ENCODE results near the gene PSRC1.

The PSRC1 gene

GRCh38 chr1:109238382-109238781 lies 44.6 kb downstream of the PSRC1 start:
- DNase-seq (ENCODE audit: low read depth) = no peak
- no peak for TF ChIP-seq MYC (IDR thresholded peaks at IDR 0.05; ENCODE audit: low read depth, low read length)
- no peak for TF ChIP-seq MAX (IDR thresholded peaks at IDR 0.05; ENCODE audit: low read depth, low read length)
- TF ChIP-seq POLR2A (IDR thresholded peaks at IDR 0.05; ENCODE audit: extremely low read depth, insufficient read length) = no peak
- no peak for TF ChIP-seq CTCF (IDR thresholded peaks at IDR 0.05; ENCODE audit: low read depth, low read length)
- no peak overlapping the region for H3K4me3 ChIP-seq (ENCODE audit: low read depth, low read length)

- no peak for DNase-seq (ENCODE audit: low read depth)
- no peak for TF ChIP-seq MYC (IDR thresholded peaks at IDR 0.05; ENCODE audit: low read depth, low read length)
- TF ChIP-seq POLR2A (IDR thresholded peaks at IDR 0.05; ENCODE audit: extremely low read depth, insufficient read length) = no peak
- TF ChIP-seq CTCF (IDR thresholded peaks at IDR 0.05; ENCODE audit: low read depth, low read length) = no peak
- TF ChIP-seq MAX (IDR thresholded peaks at IDR 0.05; ENCODE audit: low read depth, low read length) = no peak
- no peak overlapping the region for H3K4me3 ChIP-seq (ENCODE audit: low read depth, low read length)
These were observed 45.4 kb downstream of the PSRC1 start for GRCh38 chr1:109237512-109237911.

- TF ChIP-seq POLR2A (IDR thresholded peaks at IDR 0.05; ENCODE audit: extremely low read depth, insufficient read length) = no peak
- TF ChIP-seq CTCF (IDR thresholded peaks at IDR 0.05; ENCODE audit: low read depth, low read length) = no peak
- no peak for TF ChIP-seq MAX (IDR thresholded peaks at IDR 0.05; ENCODE audit: low read depth, low read length)
- TF ChIP-seq MYC (IDR thresholded peaks at IDR 0.05; ENCODE audit: low read depth, low read length) = no peak
- DNase-seq (ENCODE audit: low read depth) = no peak
- no peak overlapping the region for H3K4me3 ChIP-seq (ENCODE audit: low read depth, low read length)
These were observed 47.8 kb downstream of the PSRC1 start for GRCh38 chr1:109235137-109235536.

- H3K4me3 ChIP-seq (ENCODE audit: low read depth, low read length) = no peak overlapping the region
- TF ChIP-seq POLR2A (IDR thresholded peaks at IDR 0.05; ENCODE audit: extremely low read depth, insufficient read length) (no peak), MAX (IDR thresholded peaks at IDR 0.05; ENCODE audit: low read depth, low read length) (no peak), MYC (IDR thresholded peaks at IDR 0.05; ENCODE audit: low read depth, low read length) (no peak), CTCF (IDR thresholded peaks at IDR 0.05; ENCODE audit: low read depth, low read length) (no peak)
- no peak for DNase-seq (ENCODE audit: low read depth)
These were observed 51.9 kb downstream of the PSRC1 start for GRCh38 chr1:109231066-109231465.

All from NB4 (cell line).